H9 (cell line): ENCODE data around the gene GET4. TPM values are rescaled to one million over a fixed set of nuclear protein-coding genes. Genes with fewer than 3 reads are reported as not detected.

ENCODE experiments used
- DNase-seq: peaks from one replicate; pipeline ENCODE4 v3.0.0-alpha.2; 2017
- H2AFZ ChIP-seq: one replicate; pipeline ENCODE4 v1.6.1; 2013; ENCODE audit warnings: mild to moderate bottlenecking, low read length, control low read depth, moderate library complexity
- H2AK5ac ChIP-seq: 2 replicates; pipeline ENCODE4 v1.6.1; 2013; ENCODE audit warnings: low read length, control low read depth, mixed read lengths; ENCODE audit not compliant: insufficient read length
- H2BK120ac ChIP-seq: one replicate; pipeline ENCODE4 v1.6.1; 2013; ENCODE audit warnings: low read depth, mild to moderate bottlenecking, low read length, control low read depth, inconsistent platforms; ENCODE audit not compliant: poor library complexity, severe bottlenecking
- H2BK12ac ChIP-seq: 2 replicates; pipeline ENCODE4 v1.6.1; 2013; ENCODE audit warnings: low read length, control low read depth, mixed read lengths, low read depth; ENCODE audit not compliant: insufficient read length
- H2BK15ac ChIP-seq: 2 replicates; pipeline ENCODE4 v1.6.1; 2013; ENCODE audit warnings: low read depth, low read length, control low read depth
- H2BK20ac ChIP-seq: one replicate; pipeline ENCODE4 v1.6.1; 2013; ENCODE audit warnings: low read depth, mild to moderate bottlenecking, low read length, control low read depth, inconsistent platforms; ENCODE audit not compliant: poor library complexity, severe bottlenecking
- H2BK5ac ChIP-seq: 2 replicates; pipeline ENCODE4 v1.6.1; 2013; ENCODE audit warnings: low read length, control low read depth, mixed read lengths; ENCODE audit not compliant: insufficient read length
- H3K14ac ChIP-seq: 2 replicates; pipeline ENCODE4 v1.6.1; 2013; ENCODE audit warnings: low read length, control low read depth; ENCODE audit not compliant: insufficient read depth
- H3K18ac ChIP-seq: 2 replicates; pipeline ENCODE4 v1.6.1; 2013; ENCODE audit warnings: low read depth, mild to moderate bottlenecking, mixed read lengths, low read length, control low read depth; ENCODE audit not compliant: insufficient read length
- H3K23ac ChIP-seq: 2 replicates; pipeline ENCODE4 v1.6.1; 2013; ENCODE audit warnings: low read length, control low read depth, mixed read lengths, low read depth; ENCODE audit not compliant: insufficient read length
- H3K23me2 ChIP-seq: 2 replicates; pipeline ENCODE4 v1.6.1; 2013; ENCODE audit warnings: low read depth, mild to moderate bottlenecking, mixed read lengths, low read length, control low read depth; ENCODE audit not compliant: insufficient read length, poor library complexity, severe bottlenecking
- H3K27ac ChIP-seq: 2 replicates; pipeline ENCODE4 v1.5.1; 2013; ENCODE audit warnings: low read length, control low read depth, mixed read lengths, low read depth; ENCODE audit not compliant: insufficient read length
- H3K27me3 ChIP-seq: 2 replicates; pipeline ENCODE4 v1.6.1; 2013; ENCODE audit warnings: low read length, control low read depth, inconsistent platforms; ENCODE audit not compliant: insufficient read depth
- H3K4ac ChIP-seq: 2 replicates; pipeline ENCODE4 v1.6.1; 2013; ENCODE audit warnings: low read depth, mild to moderate bottlenecking, control low read depth, inconsistent platforms, low read length, moderate library complexity
- H3K4me1 ChIP-seq: 2 replicates; pipeline ENCODE4 v1.6.1; 2013; ENCODE audit warnings: low read length, control low read depth, inconsistent platforms; ENCODE audit not compliant: insufficient read depth
- H3K4me2 ChIP-seq: 2 replicates; pipeline ENCODE4 v1.6.1; 2013; ENCODE audit warnings: low read length, control low read depth, mixed read lengths; ENCODE audit not compliant: insufficient read length, insufficient read depth
- H3K56ac ChIP-seq: 2 replicates; pipeline ENCODE4 v1.6.1; 2013; ENCODE audit warnings: low read depth, mild to moderate bottlenecking, mixed read lengths, low read length, control low read depth; ENCODE audit not compliant: insufficient read length
- H3K79me1 ChIP-seq: 2 replicates; pipeline ENCODE4 v1.6.1; 2013; ENCODE audit warnings: low read depth, mild to moderate bottlenecking, moderate library complexity, low read length, control low read depth, inconsistent platforms; ENCODE audit not compliant: insufficient read depth, poor library complexity, severe bottlenecking
- H3K79me2 ChIP-seq: 2 replicates; pipeline ENCODE4 v1.6.1; 2013; ENCODE audit warnings: low read length, control low read depth, inconsistent platforms; ENCODE audit not compliant: insufficient read depth
- H3K9ac ChIP-seq: 2 replicates; pipeline ENCODE4 v1.6.1; 2013; ENCODE audit warnings: low read length, control low read depth, mixed read lengths; ENCODE audit not compliant: insufficient read length; ENCODE audit errors: extremely low read depth
- H3K9me3 ChIP-seq: one replicate; pipeline ENCODE4 v1.6.1; 2013; ENCODE audit warnings: low read depth, low read length, inconsistent platforms; ENCODE audit not compliant: control insufficient read depth
- H3T11ph ChIP-seq: one replicate; pipeline ENCODE4 v1.6.1; 2013; ENCODE audit warnings: mild to moderate bottlenecking, low read length, control low read depth, inconsistent platforms
- H4K20me1 ChIP-seq: one replicate; pipeline ENCODE4 v1.6.1; 2013; ENCODE audit not compliant: control insufficient read depth, insufficient read length, insufficient read depth
- H4K5ac ChIP-seq: 2 replicates; pipeline ENCODE4 v1.6.1; 2013; ENCODE audit warnings: low read depth, mild to moderate bottlenecking, mixed read lengths, low read length, control low read depth; ENCODE audit not compliant: insufficient read length
- H4K8ac ChIP-seq: replicated peaks from 2 replicates; pipeline ENCODE4 v1.6.1; 2013; ENCODE audit warnings: low read length, control low read depth, mixed read lengths, low read depth; ENCODE audit not compliant: insufficient read length
- H4K91ac ChIP-seq: 2 replicates; pipeline ENCODE4 v1.6.1; 2013; ENCODE audit warnings: low read depth, mild to moderate bottlenecking, moderate library complexity, mixed read lengths, low read length, control low read depth; ENCODE audit not compliant: insufficient read length
- H3K27ac Mint-ChIP-seq, 3 experiments: 2 replicates in 2 of 3; 3 replicates in 1 of 3; pipeline ENCODE4 v1.8.0; 2020 to 2021; ENCODE audit warnings: mixed read lengths in 3 of 3, mild to moderate bottlenecking in 1 of 3, moderate library complexity in 1 of 3
- H3K27me3 Mint-ChIP-seq: 2 replicates; pipeline ENCODE4 v1.8.0; 2021; ENCODE audit warnings: low read depth, mild to moderate bottlenecking, moderate library complexity, mixed read lengths
- H3K36me3 Mint-ChIP-seq, 3 experiments: 2 replicates in 2 of 3; 3 replicates in 1 of 3; pipeline ENCODE4 v1.8.0; 2020 to 2021; ENCODE audit warnings: low read depth in 3 of 3, mixed read lengths in 3 of 3; ENCODE audit not compliant: insufficient read depth in 1 of 3
- H3K4me1 Mint-ChIP-seq, 2 experiments: 2 replicates each; pipeline ENCODE4 v1.8.0; 2020; ENCODE audit warnings: mixed read lengths in 2 of 2
- H3K4me3 Mint-ChIP-seq, 2 experiments: 2 replicates in 1 of 2; 3 replicates in 1 of 2; pipeline ENCODE4 v1.8.0; 2020 to 2021; ENCODE audit warnings: mild to moderate bottlenecking in 2 of 2, mixed read lengths in 2 of 2, moderate library complexity in 1 of 2
- H3K9me3 Mint-ChIP-seq, 2 experiments: 2 replicates in 1 of 2; 3 replicates in 1 of 2; pipeline ENCODE4 v1.8.0; 2020; ENCODE audit warnings: mild to moderate bottlenecking in 2 of 2, mixed read lengths in 2 of 2, moderate library complexity in 1 of 2
- CTCF ChIP-seq: fragments of 200-600 bp; sonication (generic); conservative IDR thresholded peaks from 3 replicates; pipeline ENCODE4 v1.8.0; 2021; ENCODE audit warnings: antibody characterized with exemption, mild to moderate bottlenecking
- WGBS: extraction: QIAGEN DNeasy Blood & Tissue Kit; methylation state at CpG from one replicate; pipeline ENCODE4 v1.1.7; 2013; ENCODE audit warnings: missing lambda C conversion rate, low lambda C conversion rate, mixed read lengths; ENCODE audit not compliant: insufficient read length; ENCODE audit errors: extremely low coverage; 5-methylcytosine and 5-hydroxymethylcytosine counted together
- total RNA-seq: library from RNA; stranded (reverse); gene quantifications from 2 replicates; pipeline ENCODE4 v1.2.1, GENCODE V29; 2021

The GET4 gene
- total RNA-seq, 1 experiment from 2014 or later, result 70.2 TPM

- Histone ChIP-seq H3K27ac (no peak overlapping the region), H2AFZ (no peak overlapping the region), H3K9me3 (no peaks in the 10 kb centered on the region), H4K5ac (no peak overlapping the region), H2BK15ac (no peak overlapping the region), H4K91ac (no peak overlapping the region), H3K4me2 (no peak overlapping the region), H3K18ac (no peak overlapping the region), H2BK20ac (no peak overlapping the region), H3K4me1 (0 out of 2 replicates have a peak, but pooled peaks cover 2% of the 10 kb centered on the region), H3K23ac (no peak overlapping the region), H2BK120ac (no peak overlapping the region), H2BK12ac (no peak overlapping the region), H3K56ac (no peak overlapping the region), H3T11ph (no peak overlapping the region), H3K23me2 (no peaks in the 10 kb centered on the region), H3K4ac (no peak overlapping the region), H3K27me3 (no peaks in the 10 kb centered on the region), H4K8ac (no peak overlapping the region), H3K79me1 (no peaks in the 10 kb centered on the region), H4K20me1 (no peaks in the 10 kb centered on the region), H3K9ac (no peak overlapping the region), H2BK5ac (no peak overlapping the region), H3K14ac (no peak overlapping the region; the same call in 1 of the 2 replicates), H3K79me2 (no peaks in the 10 kb centered on the region), H2AK5ac (no peak overlapping the region)
- Mint-ChIP-seq H3K4me1 (peaks cover 5% of the 10 kb centered on the region in 2 experiments; a peak in 3 of 4 replicates), H3K27ac (peak overlapping the region in 1 of 3 experiments; percentile 38; a peak in 1 of 7 replicates), H3K36me3 (peaks cover 59 to 85% (median 84%) of the 10 kb centered on the region in 3 experiments), H3K27me3 (no peaks in the 10 kb centered on the region), H3K9me3 (peaks cover 5 to 6% of the 10 kb centered on the region in 2 experiments), H3K4me3 (no peak overlapping the region)
- WGBS, result no CpG with 5 or more reads among the region's 14 CpGs
- no peak for DNase-seq
- TF ChIP-seq CTCF, result no peak
Measured at GRCh38 chr7:869348-869747, 7.0 kb upstream of the GET4 start.
